Kidney (tissue), 14 donors: ENCODE measurements around the gene EVA1A. TPM values are rescaled to one million over a fixed set of nuclear protein-coding genes. Genes with fewer than 3 reads are reported as not detected.
A peak's percentile ranks its signal among the peaks of the same experiment; 100 is the strongest.

Experiments
- DNase-seq, 5 donors: peaks; one replicate each; pipeline ENCODE4 v3.0.0-alpha.2; 2013 to 2020
- FAIRE-seq: peaks from 2 replicates; lab custom pipeline; 2012; peaks lifted over from hg19 to GRCh38; lab: Jason Lieb, UNC
- H3K27ac ChIP-seq, 2 donors: one replicate each; pipeline ENCODE4 v1.7.0; 2013; ENCODE audit warnings: low read depth in 2 of 2, low read length in 2 of 2, inconsistent platforms in 1 of 2
- H3K27me3 ChIP-seq: one replicate; pipeline ENCODE4 v1.7.1; 2013; ENCODE audit warnings: low read length, inconsistent platforms; ENCODE audit not compliant: control insufficient read depth, insufficient read depth
- H3K36me3 ChIP-seq, 3 donors: one replicate each; pipeline versions ENCODE4 v1.7.0 to v1.7.1; 2013; ENCODE audit warnings: low read length in 3 of 3, control low read depth in 1 of 3, inconsistent platforms in 1 of 3; ENCODE audit not compliant: insufficient read depth in 3 of 3, control insufficient read depth in 2 of 3
- H3K4me1 ChIP-seq, 3 donors: one replicate each; pipeline versions ENCODE4 v1.7.0 to v1.7.1; 2013; ENCODE audit warnings: low read length in 3 of 3, inconsistent platforms in 1 of 3, low read depth in 1 of 3; ENCODE audit not compliant: control insufficient read depth in 2 of 3, insufficient read depth in 2 of 3
- H3K4me3 ChIP-seq, 3 donors: one replicate each; pipeline versions ENCODE4 v1.7.0 to v1.8.1; 2013; ENCODE audit warnings: low read length in 3 of 3, control low read depth in 1 of 3, inconsistent platforms in 1 of 3
- H3K9ac ChIP-seq, 3 donors: one replicate each; pipeline versions ENCODE4 v1.7.0 to v1.7.1; 2013; ENCODE audit warnings: low read length in 3 of 3, control low read depth in 1 of 3, inconsistent platforms in 1 of 3
- H3K9me3 ChIP-seq, 3 donors: one replicate each; pipeline versions ENCODE4 v1.7.0 to v1.7.1; 2013; ENCODE audit warnings: low read length in 3 of 3, control low read depth in 1 of 3, inconsistent platforms in 1 of 3; ENCODE audit not compliant: control insufficient read depth in 2 of 3, insufficient read depth in 1 of 3
- intact Hi-C: fragments of 100-400 bp; cut with DNase I; formaldehyde crosslinking; loops from one replicate; pipeline ENCODE4 v1.11.1; 2022
- polyA plus RNA-seq: library from polyadenylated mRNA; stranded (reverse); fragments of 350-450 nt; fragmentation: Illumina TruSeq; extraction: RNeasy Lipid Tissue Mini Kit (QIAGEN cat#74804); gene quantifications from one replicate; pipeline ENCODE4 v1.2.3, GENCODE V29; 2014; ENCODE audit warnings: low read depth, low replicate concordance; ENCODE audit not compliant: insufficient read depth
- total RNA-seq: library from RNA; stranded (reverse); fragmentation: NEBNext Ultra II Directional; extraction: Animal tissue kit (Norgen Biotek cat#: 25700); gene quantifications from one replicate; pipeline ENCODE4 v1.2.1, GENCODE V29; 2021
- TF ChIP-seq, protein P1 (sequence below): IDR thresholded peaks from 3 replicates; pipeline ENCODE4 v1.5.1; 2012; ENCODE audit warnings: mild to moderate bottlenecking, moderate library complexity, borderline replicate concordance; ENCODE audit not compliant: insufficient read depth; ENCODE audit errors: extremely low read depth
- donor health status: control.
- donor health status: control.
- donor health status: control.
- donor health status: control.
- donor health status: control.
- donor health status: DM: yes; HTN: yes; CAD: no.
- donor health status: Normal renal cell carcinoma (clear cell type).

The EVA1A gene
- total and polyA plus RNA-seq, 2 donors from 2014 or later: 28.1 to 32.4 TPM

GRCh38 chr2:75595541-75596395 is 35.0 kb upstream of the EVA1A start:
- FAIRE-seq: no peak

DNA sequence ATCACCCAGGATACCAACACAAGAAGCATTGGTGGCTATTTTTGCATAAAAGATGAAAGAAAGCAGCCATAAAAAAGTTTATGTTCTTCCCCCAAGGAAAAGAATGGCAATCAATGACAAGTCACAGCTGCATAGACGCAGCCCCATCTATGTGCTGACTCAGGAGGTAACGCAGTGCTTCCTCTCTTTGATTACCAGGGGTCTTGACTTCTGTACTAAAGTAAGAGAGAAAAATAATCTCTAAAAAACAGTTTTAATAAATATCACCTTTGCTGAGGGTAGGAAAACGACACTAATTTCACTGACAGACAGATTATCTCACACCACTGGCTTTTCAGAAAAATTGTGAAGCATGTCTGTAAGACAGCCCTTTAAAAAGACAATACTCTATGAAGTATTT is 33.9 kb upstream of the EVA1A start:
- peak in 1 of 5 donors; percentile 31 for DNase-seq

More at GRCh38 chr2:75595541-75596395, 35.0 kb upstream of the EVA1A start:
- no peak overlapping the region for H3K27ac ChIP-seq
- no peak overlapping the region for H3K4me3 ChIP-seq
- no peaks in the 10 kb centered on the region for H3K27me3 ChIP-seq
- intact Hi-C loops: no loop called here
- no peak overlapping the region for H3K9ac ChIP-seq
- no peaks in the 10 kb centered on the region for H3K9me3 ChIP-seq
- no peak for DNase-seq
- peaks cover 0 to 7% (median 0%) of the 10 kb centered on the region in 3 donors for H3K4me1 ChIP-seq
- TF ChIP-seq, protein P1, sequence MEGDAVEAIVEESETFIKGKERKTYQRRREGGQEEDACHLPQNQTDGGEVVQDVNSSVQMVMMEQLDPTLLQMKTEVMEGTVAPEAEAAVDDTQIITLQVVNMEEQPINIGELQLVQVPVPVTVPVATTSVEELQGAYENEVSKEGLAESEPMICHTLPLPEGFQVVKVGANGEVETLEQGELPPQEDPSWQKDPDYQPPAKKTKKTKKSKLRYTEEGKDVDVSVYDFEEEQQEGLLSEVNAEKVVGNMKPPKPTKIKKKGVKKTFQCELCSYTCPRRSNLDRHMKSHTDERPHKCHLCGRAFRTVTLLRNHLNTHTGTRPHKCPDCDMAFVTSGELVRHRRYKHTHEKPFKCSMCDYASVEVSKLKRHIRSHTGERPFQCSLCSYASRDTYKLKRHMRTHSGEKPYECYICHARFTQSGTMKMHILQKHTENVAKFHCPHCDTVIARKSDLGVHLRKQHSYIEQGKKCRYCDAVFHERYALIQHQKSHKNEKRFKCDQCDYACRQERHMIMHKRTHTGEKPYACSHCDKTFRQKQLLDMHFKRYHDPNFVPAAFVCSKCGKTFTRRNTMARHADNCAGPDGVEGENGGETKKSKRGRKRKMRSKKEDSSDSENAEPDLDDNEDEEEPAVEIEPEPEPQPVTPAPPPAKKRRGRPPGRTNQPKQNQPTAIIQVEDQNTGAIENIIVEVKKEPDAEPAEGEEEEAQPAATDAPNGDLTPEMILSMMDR: no peak
- H3K36me3 ChIP-seq: no peaks in the 10 kb centered on the region

GRCh38 chr2:75592888-75593287 is 32.1 kb upstream of the EVA1A start:
- no peak for FAIRE-seq
- TF ChIP-seq, protein P1: no peak
- no peaks in the 10 kb centered on the region for H3K27me3 ChIP-seq

More for the DNA sequence above, 33.9 kb upstream of the EVA1A start:
- Histone ChIP-seq H3K9ac (no peak overlapping the region), H3K27ac (no peak overlapping the region), H3K4me3 (no peak overlapping the region), H3K4me1 (no peaks in the 10 kb centered on the region), H3K9me3 (no peaks in the 10 kb centered on the region), H3K27me3 (no peaks in the 10 kb centered on the region), H3K36me3 (no peaks in the 10 kb centered on the region)
- TF ChIP-seq, protein P1: no peak
- intact Hi-C loops: no loop called here
- no peak for FAIRE-seq

More at GRCh38 chr2:75592888-75593287, 32.1 kb upstream of the EVA1A start:
- H3K9ac ChIP-seq: no peak overlapping the region
- intact Hi-C loops: no loop called here
- no peaks in the 10 kb centered on the region for H3K4me1 ChIP-seq
- no peaks in the 10 kb centered on the region for H3K36me3 ChIP-seq
- DNase-seq: no peak
- no peak overlapping the region for H3K27ac ChIP-seq
- H3K9me3 ChIP-seq: no peaks in the 10 kb centered on the region
- no peak overlapping the region for H3K4me3 ChIP-seq
